IPS-11a (cell line): Measurements from ENCODE around the gene C19orf25.

Source experiments
- H3K4me3 ChIP-seq: one replicate; pipeline ENCODE4 v1.5.1; 2013; ENCODE audit warnings: low read depth, low read length, control low read depth

Gene C19orf25

DNA sequence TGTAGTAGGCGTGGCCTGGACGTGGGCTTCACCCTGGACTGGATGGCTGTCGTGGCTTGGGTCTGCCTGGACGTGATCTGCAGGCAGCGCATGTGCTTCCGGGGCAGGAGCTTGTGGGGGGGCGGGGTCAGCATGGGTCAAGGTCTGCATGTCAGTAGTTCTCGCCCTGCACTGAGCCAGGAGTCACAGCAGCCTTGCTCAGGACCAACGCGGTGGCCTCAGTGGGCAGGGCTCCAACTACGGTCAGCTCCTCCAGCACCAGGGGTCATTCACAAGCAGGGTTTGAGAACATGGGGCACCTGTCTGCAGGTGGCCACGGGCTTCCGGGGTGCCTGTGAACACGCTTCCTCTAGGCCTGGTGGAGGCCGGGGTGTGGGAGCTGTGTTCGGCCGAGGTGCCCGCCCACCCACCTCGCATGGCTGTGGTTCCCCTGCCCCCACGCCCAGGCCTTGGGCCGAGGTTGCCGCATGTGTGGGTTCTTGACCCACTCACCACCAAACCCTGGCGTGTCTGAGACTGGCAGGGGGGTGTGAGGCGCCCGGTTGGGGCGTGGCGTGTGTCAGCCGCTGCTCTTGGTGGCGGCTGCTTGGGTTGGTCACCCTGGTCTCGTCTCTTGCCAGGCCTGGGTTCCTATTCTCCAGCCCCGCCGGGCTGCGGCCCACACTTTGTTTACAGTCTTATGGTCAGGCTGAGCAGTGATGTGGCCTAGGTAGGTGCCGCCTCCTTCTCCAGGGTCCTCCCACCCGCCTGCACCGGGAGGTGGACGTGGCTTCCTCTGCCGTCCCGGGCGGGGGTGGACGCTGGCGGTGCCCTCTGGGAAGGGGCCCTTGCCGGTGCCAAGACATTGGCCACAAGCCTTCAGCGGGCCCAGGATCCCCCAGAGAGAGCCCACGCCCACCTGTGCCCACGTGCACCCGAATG is 45.6 kb downstream of the C19orf25 start:
- no peak overlapping the region for H3K4me3 ChIP-seq

DNA sequence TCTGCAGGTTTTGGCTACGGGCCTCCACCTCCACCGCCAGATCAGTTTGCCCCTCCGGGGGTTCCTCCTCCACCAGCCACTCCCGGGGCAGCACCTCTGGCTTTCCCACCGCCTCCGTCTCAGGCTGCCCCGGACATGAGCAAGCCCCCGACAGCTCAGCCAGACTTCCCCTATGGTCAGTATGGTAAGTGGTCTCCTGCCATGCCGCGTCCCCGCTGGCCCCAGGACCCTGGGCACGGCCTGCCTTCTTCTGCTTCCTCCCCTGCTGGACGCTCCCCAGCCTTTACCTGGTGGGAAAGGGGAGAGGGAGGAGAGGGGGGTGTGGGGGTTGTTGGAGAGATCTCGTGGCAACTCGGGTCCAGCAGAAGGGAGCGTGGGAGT is 46.5 kb downstream of the C19orf25 start:
- H3K4me3 ChIP-seq: no peak overlapping the region

DNA sequence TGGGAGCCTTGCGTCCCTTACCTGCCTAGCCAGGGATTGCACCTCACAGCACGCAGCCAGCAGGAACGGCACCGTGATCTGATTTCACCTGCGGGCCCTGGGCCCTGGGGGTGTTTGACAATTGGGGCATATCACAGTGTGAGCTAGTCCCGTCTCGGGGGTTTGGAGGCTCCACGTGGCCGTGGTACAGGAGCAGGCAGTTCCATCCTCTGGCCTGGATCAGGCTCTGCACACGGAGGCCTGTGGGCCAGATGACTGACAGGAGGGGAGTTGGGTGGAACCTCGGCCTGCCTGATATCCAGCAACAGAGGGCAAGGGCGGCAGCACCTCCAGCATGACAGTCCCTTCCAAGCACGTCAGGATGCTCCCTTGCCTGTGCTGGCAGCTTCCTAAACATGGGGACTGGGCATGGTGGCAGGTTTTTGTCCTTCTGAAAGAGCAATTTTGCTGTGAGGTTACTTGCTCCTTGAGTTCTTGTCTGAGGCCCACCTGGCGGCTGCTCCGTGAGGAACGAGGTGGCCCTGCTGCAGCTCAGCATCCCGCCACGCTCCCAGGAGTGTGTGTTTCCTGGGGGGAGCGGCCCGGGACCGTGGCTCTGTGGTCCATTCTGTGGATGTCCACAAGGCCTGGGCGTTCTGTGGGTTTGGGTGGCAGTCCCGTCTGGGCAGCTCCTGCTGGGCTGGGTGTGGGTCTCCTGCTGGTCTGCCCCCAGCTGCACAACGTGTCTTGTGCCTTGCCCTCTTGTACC is 47.1 kb downstream of the C19orf25 start:
- H3K4me3 ChIP-seq: no peak overlapping the region

DNA sequence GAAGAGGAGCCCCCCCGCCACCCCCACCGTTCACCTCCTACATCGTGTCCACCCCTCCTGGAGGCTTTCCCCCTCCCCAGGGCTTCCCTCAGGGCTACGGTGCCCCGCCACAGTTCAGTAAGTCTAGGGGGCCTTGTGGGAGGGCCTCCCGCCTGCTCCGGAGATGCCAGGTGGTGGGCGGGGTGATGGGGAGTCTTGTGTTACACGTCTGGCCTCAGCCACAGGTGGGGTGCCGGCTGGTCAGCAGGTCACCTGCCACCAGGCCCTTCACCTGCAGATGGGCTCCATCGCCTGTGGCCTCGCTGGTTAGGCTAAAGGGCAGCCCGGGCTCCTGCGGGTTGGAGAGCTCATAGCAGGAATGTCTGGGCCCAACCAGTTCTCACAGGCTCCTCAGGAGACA is 48.8 kb downstream of the C19orf25 start:
- no peak overlapping the region for H3K4me3 ChIP-seq

GRCh38 chr19:1429750-1430149 is 49.3 kb downstream of the C19orf25 start:
- H3K4me3 ChIP-seq: no peak overlapping the region

GRCh38 chr19:1428738-1429391 is 50.1 kb downstream of the C19orf25 start:
- H3K4me3 ChIP-seq: no peak overlapping the region

DNA sequence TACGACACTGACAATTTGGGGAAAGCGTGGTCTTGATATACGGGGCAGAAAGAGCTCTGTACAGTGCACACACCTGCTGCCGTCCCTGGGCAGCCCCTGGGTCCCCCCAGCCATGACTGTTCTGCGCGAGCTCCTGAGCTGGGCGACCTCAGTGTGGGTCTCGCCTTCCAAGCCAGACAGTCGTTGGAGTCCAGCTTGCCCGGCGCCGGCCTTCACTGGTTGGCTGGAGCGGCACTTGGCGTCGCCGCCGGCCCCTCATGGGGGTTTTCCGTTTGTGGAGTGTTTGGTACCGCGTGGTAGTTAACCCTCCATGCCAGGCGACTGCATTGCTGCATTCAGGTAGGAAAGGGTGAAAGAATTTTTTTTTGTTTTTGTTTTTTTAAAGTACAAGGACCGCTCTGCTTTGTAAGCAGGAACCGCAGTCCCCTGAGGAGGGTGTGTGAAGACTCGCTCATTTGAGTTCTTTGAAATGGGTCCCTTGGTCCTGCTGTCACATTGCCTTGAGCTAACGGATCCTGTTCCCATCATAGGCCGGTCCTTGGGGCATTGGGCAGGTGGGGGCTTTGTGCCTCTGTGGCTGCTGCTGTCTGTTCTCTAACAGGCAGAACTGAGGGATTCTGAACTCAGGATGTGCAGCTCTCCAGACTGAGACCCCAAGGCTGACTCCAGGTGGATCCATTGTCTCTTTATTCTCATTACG is 51.6 kb downstream of the C19orf25 start:
- no peak overlapping the region for H3K4me3 ChIP-seq

DNA sequence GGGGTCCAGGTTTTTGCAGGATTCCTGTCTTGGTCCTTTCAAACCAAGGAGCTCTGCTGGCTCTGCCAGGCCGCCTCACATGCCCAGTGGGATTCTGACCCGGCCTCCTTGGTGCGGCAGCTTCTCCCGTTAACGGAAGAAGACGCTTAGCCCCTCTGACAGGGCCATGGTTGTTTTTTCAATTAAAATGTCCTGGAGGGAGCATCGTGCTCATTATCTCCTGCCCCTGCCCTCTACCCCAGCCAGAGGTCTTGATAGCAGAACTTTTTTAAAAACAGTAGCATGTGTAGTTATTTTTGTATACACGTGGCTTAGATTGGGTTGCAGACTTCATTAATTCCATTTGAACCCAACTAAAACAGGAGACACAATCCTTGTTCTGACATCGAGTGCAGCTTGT is 52.3 kb downstream of the C19orf25 start:
- H3K4me3 ChIP-seq: no peak overlapping the region

- no peak overlapping the region for H3K4me3 ChIP-seq
These were observed 53.1 kb downstream of the C19orf25 start for GRCh38 chr19:1425902-1426301.

DNA sequence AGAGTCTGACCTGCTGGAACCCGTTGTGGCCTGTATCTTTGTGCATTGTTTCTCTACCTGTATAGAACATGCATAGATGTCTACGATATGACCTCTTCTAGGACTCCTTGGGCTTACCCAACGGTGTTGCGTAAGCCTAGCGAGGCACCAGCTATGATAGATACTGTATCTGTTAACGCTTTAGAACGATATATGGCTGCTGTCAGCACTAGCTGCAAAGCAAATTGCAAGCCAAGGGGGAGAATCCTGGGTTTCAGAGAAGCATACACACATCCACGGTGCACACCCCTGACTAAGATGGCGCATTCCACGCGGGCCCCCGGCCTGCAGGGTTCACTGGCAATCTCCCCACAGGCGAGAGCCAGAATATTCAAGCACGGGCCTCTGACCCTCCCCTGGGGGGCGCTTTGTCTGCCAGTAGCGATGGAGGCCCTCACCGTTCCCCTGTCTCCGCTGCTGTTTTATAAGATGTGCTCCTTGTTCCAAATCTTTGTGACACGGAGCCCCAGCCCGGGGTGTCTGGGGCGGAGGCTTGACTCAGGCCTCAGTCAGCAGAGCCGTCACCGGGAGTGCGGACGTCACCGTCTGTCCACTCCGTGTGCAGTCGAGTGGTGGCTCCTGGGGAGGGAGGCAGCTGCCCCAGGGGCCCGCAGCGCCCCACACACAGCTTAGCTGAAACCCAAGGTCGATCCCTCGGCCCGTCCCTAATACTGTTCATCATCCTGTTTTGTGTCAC is 53.7 kb downstream of the C19orf25 start:
- no peak overlapping the region for H3K4me3 ChIP-seq

DNA sequence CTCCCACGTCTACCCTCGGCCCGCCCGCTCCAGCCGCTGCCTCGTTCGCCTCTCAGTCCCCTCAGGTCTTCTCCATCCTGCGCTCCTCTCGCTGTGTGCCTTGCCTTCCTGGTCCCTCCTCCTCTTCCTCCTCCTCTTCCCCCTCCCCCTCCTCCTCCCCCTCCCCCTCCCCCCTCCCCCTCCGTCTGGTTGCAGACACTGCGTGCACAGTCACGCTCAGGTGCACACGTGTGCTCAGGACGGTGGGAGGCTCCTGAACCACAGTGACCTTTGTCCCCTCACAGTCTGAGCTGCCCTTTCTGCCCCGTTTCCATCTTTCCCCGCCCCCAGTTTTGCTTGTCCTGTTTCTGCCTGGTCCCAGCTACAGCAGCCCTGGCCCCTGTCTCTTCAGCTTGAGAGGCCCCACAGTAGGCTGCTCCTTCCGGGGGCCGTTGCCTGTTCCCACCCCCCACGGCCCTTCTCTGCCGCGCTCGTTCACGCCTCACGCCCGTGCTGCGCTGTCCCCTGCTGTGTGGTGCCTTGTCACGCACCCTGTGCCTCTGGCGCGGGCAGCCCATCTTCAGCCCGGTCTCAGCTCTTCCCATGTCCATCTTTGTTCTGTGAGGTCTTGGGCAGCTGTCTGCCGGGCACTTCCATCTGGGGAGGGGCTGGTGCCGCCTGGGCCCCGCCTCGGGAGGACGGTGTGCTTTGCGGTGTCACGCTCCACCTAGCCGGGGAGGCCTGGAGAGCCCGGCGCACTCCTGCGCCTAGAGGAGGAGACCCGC is 54.6 kb downstream of the C19orf25 start:
- no peak overlapping the region for H3K4me3 ChIP-seq

DNA sequence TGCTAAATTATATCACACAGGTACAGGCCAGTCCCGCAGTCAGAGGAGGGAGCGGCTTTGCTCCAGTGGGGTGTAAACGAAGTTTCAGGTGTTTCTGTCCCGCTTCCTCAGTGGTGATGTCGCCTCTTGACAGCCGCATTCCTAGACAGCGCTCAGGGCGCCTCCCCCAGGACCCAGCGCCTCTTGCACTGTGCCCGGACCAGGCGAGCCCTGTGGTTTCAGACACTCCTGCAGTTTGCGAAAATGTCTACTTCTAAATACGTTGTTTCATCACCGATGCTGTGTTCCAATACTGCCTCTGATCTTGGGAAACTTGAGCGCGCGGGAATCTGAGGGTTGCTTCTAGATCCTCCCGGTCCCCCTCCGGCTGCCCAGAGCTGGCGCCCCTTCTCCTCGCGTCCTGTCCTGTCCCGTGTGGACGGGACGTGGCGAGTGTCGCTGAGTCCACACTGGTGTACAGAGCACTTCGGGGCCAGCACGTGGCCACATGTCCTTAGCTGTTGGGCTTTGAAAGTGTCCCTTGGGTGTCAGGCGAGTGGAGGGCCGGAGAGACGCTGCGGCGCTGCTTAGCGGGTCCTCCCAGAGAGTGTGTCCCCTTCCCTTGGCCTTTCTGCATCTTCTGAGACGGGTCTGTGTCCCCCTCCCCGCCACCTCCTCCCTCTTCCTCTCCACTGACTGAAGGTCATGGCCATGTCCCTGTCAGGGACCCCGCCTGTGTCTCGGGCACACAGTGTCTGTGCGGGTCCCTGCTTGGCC is 55.4 kb downstream of the C19orf25 start:
- H3K4me3 ChIP-seq: no peak overlapping the region
